ENCODE results near the gene GDE1.

Gene GDE1

GRCh38 chr16:19499006-19499405 is 22.9 kb downstream of the GDE1 start:
- TF ChIP-seq REST (IDR thresholded peaks at IDR 0.05; ENCODE audit: insufficient replicate concordance, low read depth) (no peak), SPI1 (IDR thresholded peaks at IDR 0.05; ENCODE audit: borderline replicate concordance, low read depth) (no peak), CTCF (IDR thresholded peaks at IDR 0.05; ENCODE audit: insufficient read depth, low read length) (no peak), GABPA (IDR thresholded peaks at IDR 0.05; ENCODE audit: low read depth) (no peak), POLR2AphosphoS5 (IDR thresholded peaks at IDR 0.05; ENCODE audit: low read depth) (no peak)
- DNase-seq (ENCODE audit: low read depth in 1 of 2, low spot score in 1 of 2): no peak
- Histone ChIP-seq H3K27ac (replicated peaks) (no peak overlapping the region), H3K27me3 (ENCODE audit: insufficient read depth, poor library complexity, severe bottlenecking) (no peaks in the 10 kb centered on the region), H3K4me3 (replicated peaks; ENCODE audit: insufficient read depth, low read length) (no peak overlapping the region)

- Histone ChIP-seq H3K27me3 (ENCODE audit: insufficient read depth, poor library complexity, severe bottlenecking) (no peaks in the 10 kb centered on the region), H3K4me3 (replicated peaks; ENCODE audit: insufficient read depth, low read length) (no peak overlapping the region), H3K27ac (replicated peaks) (no peak overlapping the region)
- no peak for DNase-seq (ENCODE audit: low read depth in 1 of 2, low spot score in 1 of 2)
- no peak for TF ChIP-seq REST (IDR thresholded peaks at IDR 0.05; ENCODE audit: insufficient replicate concordance, low read depth)
- TF ChIP-seq GABPA (IDR thresholded peaks at IDR 0.05; ENCODE audit: low read depth): no peak
- no peak for TF ChIP-seq SPI1 (IDR thresholded peaks at IDR 0.05; ENCODE audit: borderline replicate concordance, low read depth)
- no peak for TF ChIP-seq POLR2AphosphoS5 (IDR thresholded peaks at IDR 0.05; ENCODE audit: low read depth)
- no peak for TF ChIP-seq CTCF (IDR thresholded peaks at IDR 0.05; ENCODE audit: insufficient read depth, low read length)
Observed at GRCh38 chr16:19497176-19497575, 24.7 kb downstream of the GDE1 start.

- Histone ChIP-seq H3K27me3 (ENCODE audit: insufficient read depth, poor library complexity, severe bottlenecking) (no peaks in the 10 kb centered on the region), H3K27ac (replicated peaks) (no peak overlapping the region), H3K4me3 (replicated peaks; ENCODE audit: insufficient read depth, low read length) (no peak overlapping the region)
- DNase-seq (ENCODE audit: low read depth in 1 of 2, low spot score in 1 of 2): no peak
- TF ChIP-seq REST (IDR thresholded peaks at IDR 0.05; ENCODE audit: insufficient replicate concordance, low read depth): no peak
- TF ChIP-seq GABPA (IDR thresholded peaks at IDR 0.05; ENCODE audit: low read depth): no peak
- TF ChIP-seq SPI1 (IDR thresholded peaks at IDR 0.05; ENCODE audit: borderline replicate concordance, low read depth): no peak
- TF ChIP-seq CTCF (IDR thresholded peaks at IDR 0.05; ENCODE audit: insufficient read depth, low read length): no peak
Observed at GRCh38 chr16:19490619-19491018, 31.3 kb downstream of the GDE1 start.
